Subcutaneous adipose tissue (tissue), 4 donors: ENCODE measurements around the gene LEF1. TPM values are rescaled to one million over a fixed set of nuclear protein-coding genes. Genes with fewer than 3 reads are reported as not detected.

Source experiments
- CTCF ChIP-seq: fragments of 450-650 bp; IDR thresholded peaks from one replicate; pipeline ENCODE4 v1.5.1; 2016; ENCODE audit warnings: low read depth, mild to moderate bottlenecking, control low read depth, antibody characterized with exemption, moderate library complexity
- total RNA-seq, 4 donors: library from RNA; depleted of rRNA; stranded (reverse); fragments of >200 nt; gene quantifications; one replicate each; pipeline ENCODE4 v1.1.0, GENCODE V29; 2016

LEF1 gene
- total RNA-seq, 4 donors from 2014 or later = 1.1 to 6.8 (median 5.1) TPM; not detected in 1

DNA sequence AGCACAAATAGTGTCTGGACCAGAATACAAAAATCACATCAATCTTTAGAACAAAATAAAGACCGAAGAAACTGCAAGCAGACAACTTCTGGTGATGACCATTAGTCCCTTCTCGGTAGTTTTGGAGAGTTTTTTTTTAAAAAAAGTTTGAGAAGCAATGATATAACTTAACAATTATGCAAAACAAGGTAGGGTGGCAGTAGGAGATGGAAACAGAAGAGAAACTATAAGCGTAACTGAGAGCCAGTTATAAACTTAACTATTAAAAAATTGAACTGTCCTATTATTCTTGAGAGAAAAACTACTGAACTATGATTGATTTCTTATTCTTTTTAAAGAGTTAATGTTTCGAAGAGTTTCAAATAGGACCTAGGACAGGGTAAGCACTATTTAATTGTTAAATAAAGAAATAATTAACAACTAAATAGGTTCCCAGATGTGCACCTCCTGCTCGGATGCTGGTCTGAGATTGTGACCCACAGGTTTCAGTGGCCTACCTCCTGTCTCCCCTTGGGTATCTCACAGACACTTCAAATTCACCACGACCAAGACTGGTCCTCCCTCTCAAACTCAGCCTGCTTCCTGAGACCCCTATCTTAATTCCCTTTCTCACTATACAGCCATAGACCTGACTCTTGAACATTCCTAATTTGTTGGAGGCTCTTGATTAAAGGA, 81.3 kb downstream of the LEF1 start:
- no peak for TF ChIP-seq CTCF

- no peak for TF ChIP-seq CTCF
Measured at GRCh38 chr4:108081256-108081655, 87.5 kb downstream of the LEF1 start.

GRCh38 chr4:108080747-108081146, 88.0 kb downstream of the LEF1 start:
- no peak for TF ChIP-seq CTCF

- no peak for TF ChIP-seq CTCF
Measured at GRCh38 chr4:108078024-108078733, 90.6 kb downstream of the LEF1 start.

- no peak for TF ChIP-seq CTCF
Measured at GRCh38 chr4:108072300-108072699, 96.4 kb downstream of the LEF1 start.

DNA sequence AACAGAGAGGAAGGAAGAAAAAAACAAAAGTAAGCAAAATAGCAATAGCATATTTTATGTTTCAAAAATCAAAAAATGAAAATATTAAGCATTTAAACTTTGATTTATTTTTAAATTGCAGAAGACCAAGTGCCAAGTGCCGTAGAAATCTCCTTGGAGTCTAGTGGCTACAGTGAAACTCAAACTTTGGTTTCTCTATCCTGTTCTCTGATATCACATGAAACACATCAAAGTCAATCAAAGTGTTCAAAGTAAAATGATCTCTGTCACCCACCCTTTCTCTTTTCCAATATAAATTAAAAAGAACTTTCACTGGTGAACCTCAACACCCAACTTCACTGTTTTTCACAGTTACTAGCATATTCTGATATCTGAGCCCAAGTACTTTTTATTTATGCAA, 98.0 kb downstream of the LEF1 start:
- no peak for TF ChIP-seq CTCF

DNA sequence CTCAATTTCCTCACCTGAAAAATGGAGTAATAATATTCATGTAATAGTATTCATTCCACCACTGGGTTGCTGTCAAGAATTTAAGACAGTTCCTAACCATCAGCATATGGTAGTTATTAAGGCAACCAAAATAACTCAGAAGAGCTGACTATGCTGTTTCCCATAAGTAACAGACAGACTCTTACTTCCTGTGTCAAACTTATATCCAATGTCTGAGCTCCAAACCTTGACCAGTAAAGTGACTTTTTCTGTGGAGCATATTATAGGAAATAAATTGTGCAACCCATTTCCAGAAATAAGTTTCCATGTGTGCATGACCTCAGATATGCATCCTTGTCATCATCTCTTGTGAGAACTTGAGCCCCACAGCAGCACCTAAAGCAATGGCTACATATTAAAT, 100.3 kb downstream of the LEF1 start:
- no peak for TF ChIP-seq CTCF
